GM21447 (cell line): ENCODE measurements around the gene TSNAXIP1.
A peak's percentile ranks its signal among the peaks of the same experiment; 100 is the strongest.

Experiments used
- ATAC-seq: cut with Tn5 transposase; IDR thresholded peaks from one replicate; pipeline ENCODE4 v1.9.1; 2021; ENCODE audit not compliant: unreplicated experiment

TSNAXIP1 gene

GRCh38 chr16:67781565-67781921 is 25.1 kb upstream of the TSNAXIP1 start:
- ATAC-seq = no peak

- no peak for ATAC-seq
These were observed 23.9 kb upstream of the TSNAXIP1 start for GRCh38 chr16:67782567-67783352.

GRCh38 chr16:67783353-67783725 is 23.4 kb upstream of the TSNAXIP1 start:
- ATAC-seq = no peak

- ATAC-seq = no peak
These were observed 20.2 kb upstream of the TSNAXIP1 start for GRCh38 chr16:67786491-67786890.

GRCh38 chr16:67790071-67790470 is 16.6 kb upstream of the TSNAXIP1 start:
- no peak for ATAC-seq

GRCh38 chr16:67796099-67796718 is 10.5 kb upstream of the TSNAXIP1 start:
- no peak for ATAC-seq

- no peak for ATAC-seq
These were observed 6.3 kb upstream of the TSNAXIP1 start for GRCh38 chr16:67800338-67800926.

- no peak for ATAC-seq
These were observed 5.4 kb upstream of the TSNAXIP1 start for GRCh38 chr16:67801241-67801640.

GRCh38 chr16:67801883-67802282 is 4.8 kb upstream of the TSNAXIP1 start:
- ATAC-seq = no peak

GRCh38 chr16:67803894-67804293 is 2.8 kb upstream of the TSNAXIP1 start:
- ATAC-seq = no peak

- no peak for ATAC-seq
These were observed 1.7 kb upstream of the TSNAXIP1 start for GRCh38 chr16:67804853-67805542.

- ATAC-seq = peak; percentile 1
These were observed 816 bp upstream of the TSNAXIP1 start for GRCh38 chr16:67805718-67806427.

- ATAC-seq = no peak
These were observed 526 bp downstream of the TSNAXIP1 start for GRCh38 chr16:67807148-67807682.

GRCh38 chr16:67811899-67812298 is 5.2 kb downstream of the TSNAXIP1 start:
- no peak for ATAC-seq

GRCh38 chr16:67814567-67814966 is 7.9 kb downstream of the TSNAXIP1 start:
- no peak for ATAC-seq

- no peak for ATAC-seq
These were observed 14.0 kb downstream of the TSNAXIP1 start for GRCh38 chr16:67820608-67821259.

- no peak for ATAC-seq
These were observed 15.8 kb downstream of the TSNAXIP1 start for GRCh38 chr16:67822511-67822910.

GRCh38 chr16:67825119-67825518 is 18.4 kb downstream of the TSNAXIP1 start:
- no peak for ATAC-seq

GRCh38 chr16:67825906-67826305 is 19.2 kb downstream of the TSNAXIP1 start:
- no peak for ATAC-seq

- no peak for ATAC-seq
These were observed 22.0 kb downstream of the TSNAXIP1 start for GRCh38 chr16:67828651-67829050.
